Gastrocnemius medialis (tissue), 4 donors: ENCODE data around the gene B3GALT5.

ENCODE experiments used
- CTCF ChIP-seq, 5 experiments: fragments of 450-650 bp in 3 of 5; fragments of 200-600 bp in 2 of 5; sonication (generic) in 2 of 5; IDR thresholded peaks in 4 of 5; conservative IDR thresholded peaks in 1 of 5; 1 replicate in 4 of 5; 2 replicates in 1 of 5; pipeline ENCODE4 v1.5.1; 2016 to 2019; ENCODE audit warnings: antibody characterized with exemption in 5 of 5, mild to moderate bottlenecking in 3 of 5, moderate library complexity in 3 of 5
- POLR2A ChIP-seq, 2 donors: fragments of 450-650 bp; IDR thresholded peaks; one replicate each; pipeline ENCODE4 v1.6.1; 2017; ENCODE audit warnings: antibody characterized with exemption in 2 of 2, mild to moderate bottlenecking in 2 of 2, moderate library complexity in 2 of 2

GRCh38 chr21:39597595-39597994, 15.1 kb upstream of the B3GALT5 start:
- no peak for TF ChIP-seq CTCF (IDR thresholded peaks at IDR 0.05 in 4 of 5, conservative IDR thresholded peaks at IDR 0.05 in 1 of 5)
- TF ChIP-seq POLR2A (IDR thresholded peaks at IDR 0.05), result no peak
